ENCODE results near the gene MBNL1.

MBNL1 gene

DNA sequence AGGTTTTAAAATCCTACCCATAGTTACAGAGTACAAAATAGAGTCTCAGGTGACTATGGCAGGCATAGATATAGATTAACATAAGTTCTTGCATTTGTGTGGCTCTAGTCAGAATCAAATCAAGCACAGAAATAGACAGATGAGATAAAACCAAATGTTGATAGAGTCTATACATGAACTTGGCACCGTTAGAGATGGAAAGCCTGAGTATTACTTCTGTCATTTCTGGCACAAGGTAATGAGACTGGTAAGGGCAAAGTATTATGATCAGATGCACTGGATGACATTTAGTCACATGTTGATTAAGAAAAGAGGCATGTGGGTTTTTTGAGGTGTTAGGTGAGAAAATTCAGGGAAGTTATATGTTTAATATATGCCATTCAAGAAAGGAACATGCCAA is 219.7 kb downstream of the MBNL1 start:
- Mint-ChIP-seq H3K4me3 (no peak overlapping the region), H3K27ac (no peak overlapping the region), H3K4me1 (no peaks in the 10 kb centered on the region), H3K27me3 (ENCODE audit: low read depth, poor library complexity) (no peaks in the 10 kb centered on the region), H3K36me3 (ENCODE audit: low read depth) (no peaks in the 10 kb centered on the region), H3K9me3 (peaks cover 12% of the 10 kb centered on the region)
- TF ChIP-seq, protein P1, sequence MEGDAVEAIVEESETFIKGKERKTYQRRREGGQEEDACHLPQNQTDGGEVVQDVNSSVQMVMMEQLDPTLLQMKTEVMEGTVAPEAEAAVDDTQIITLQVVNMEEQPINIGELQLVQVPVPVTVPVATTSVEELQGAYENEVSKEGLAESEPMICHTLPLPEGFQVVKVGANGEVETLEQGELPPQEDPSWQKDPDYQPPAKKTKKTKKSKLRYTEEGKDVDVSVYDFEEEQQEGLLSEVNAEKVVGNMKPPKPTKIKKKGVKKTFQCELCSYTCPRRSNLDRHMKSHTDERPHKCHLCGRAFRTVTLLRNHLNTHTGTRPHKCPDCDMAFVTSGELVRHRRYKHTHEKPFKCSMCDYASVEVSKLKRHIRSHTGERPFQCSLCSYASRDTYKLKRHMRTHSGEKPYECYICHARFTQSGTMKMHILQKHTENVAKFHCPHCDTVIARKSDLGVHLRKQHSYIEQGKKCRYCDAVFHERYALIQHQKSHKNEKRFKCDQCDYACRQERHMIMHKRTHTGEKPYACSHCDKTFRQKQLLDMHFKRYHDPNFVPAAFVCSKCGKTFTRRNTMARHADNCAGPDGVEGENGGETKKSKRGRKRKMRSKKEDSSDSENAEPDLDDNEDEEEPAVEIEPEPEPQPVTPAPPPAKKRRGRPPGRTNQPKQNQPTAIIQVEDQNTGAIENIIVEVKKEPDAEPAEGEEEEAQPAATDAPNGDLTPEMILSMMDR (IDR thresholded peaks at IDR 0.05), result no peak
- DNase-seq, result no peak

DNA sequence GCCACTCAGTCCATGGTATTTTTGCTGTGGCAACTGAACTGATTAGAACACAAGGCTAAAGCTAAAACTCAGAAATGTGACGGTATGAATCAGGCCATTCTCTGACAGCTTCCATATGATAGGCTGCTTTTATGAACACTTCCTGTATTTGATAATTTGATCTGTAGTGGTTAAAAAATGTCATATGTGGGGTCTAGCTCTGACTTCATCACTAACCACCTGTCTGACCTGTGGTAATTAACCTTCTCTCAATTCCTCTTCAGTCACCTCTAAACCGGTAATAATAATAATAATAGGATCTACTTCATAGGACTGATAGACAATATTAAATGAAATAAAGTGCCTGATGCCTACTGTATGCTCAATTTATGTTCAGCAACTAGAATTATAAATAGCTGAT is 223.2 kb downstream of the MBNL1 start:
- TF ChIP-seq, protein P1 (IDR thresholded peaks at IDR 0.05), result no peak
- H3K36me3 Mint-ChIP-seq (ENCODE audit: low read depth), result no peaks in the 10 kb centered on the region
- H3K27me3 Mint-ChIP-seq (ENCODE audit: low read depth, poor library complexity), result no peaks in the 10 kb centered on the region
- H3K9me3 Mint-ChIP-seq, result no peaks in the 10 kb centered on the region
- H3K27ac Mint-ChIP-seq, result no peak overlapping the region
- peaks cover 6% of the 10 kb centered on the region for H3K4me1 Mint-ChIP-seq
- no peak overlapping the region for H3K4me3 Mint-ChIP-seq
- no peak for DNase-seq

DNA sequence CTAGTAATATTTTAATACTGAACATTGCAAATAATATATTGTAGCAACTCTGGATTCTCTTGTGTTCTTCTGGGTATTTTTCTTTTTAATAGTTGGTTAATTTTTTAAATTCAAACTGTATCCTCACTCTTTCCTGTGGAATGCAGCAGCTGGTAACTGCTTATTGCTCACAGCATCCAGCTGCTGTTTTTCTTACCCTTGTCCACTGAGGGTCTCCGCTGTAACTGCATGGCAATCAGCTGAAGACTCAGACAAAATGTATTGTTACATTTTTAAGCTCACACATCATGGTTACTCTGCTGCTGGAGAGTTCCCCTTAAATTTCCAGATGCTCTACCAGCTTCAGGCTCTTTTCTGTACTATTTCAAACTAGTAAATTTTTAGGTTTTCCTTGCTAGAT is 227.6 kb downstream of the MBNL1 start:
- Mint-ChIP-seq H3K4me1 (peaks cover 16% of the 10 kb centered on the region), H3K4me3 (no peak overlapping the region), H3K9me3 (no peaks in the 10 kb centered on the region), H3K27me3 (ENCODE audit: low read depth, poor library complexity) (no peaks in the 10 kb centered on the region), H3K36me3 (ENCODE audit: low read depth) (no peaks in the 10 kb centered on the region), H3K27ac (no peak overlapping the region)
- no peak for DNase-seq
- TF ChIP-seq, protein P1 (IDR thresholded peaks at IDR 0.05), result no peak

DNA sequence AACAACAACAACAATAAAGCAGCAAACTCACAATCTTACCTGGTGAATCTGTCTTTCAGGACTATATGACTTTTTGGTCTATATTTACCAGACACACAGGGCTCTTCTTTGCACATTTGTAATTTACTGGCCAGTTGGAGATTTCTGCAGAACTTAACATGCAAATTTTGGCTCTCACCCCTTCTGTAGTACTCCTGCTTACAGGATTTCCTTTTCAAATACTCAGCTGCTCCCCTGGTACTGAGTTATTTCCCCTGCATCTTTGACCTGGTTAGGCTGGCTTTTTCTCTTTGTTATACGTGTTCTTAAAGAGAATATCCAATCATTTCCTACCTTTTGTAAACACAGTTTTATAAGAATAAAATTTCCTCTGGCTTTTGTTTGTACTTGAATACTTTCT is 228.0 kb downstream of the MBNL1 start:
- no peaks in the 10 kb centered on the region for H3K36me3 Mint-ChIP-seq (ENCODE audit: low read depth)
- no peak for DNase-seq
- H3K4me1 Mint-ChIP-seq, result peaks cover 16% of the 10 kb centered on the region
- TF ChIP-seq, protein P1 (IDR thresholded peaks at IDR 0.05), result no peak
- no peak overlapping the region for H3K4me3 Mint-ChIP-seq
- peaks cover under 1% of the 10 kb centered on the region for H3K9me3 Mint-ChIP-seq
- H3K27ac Mint-ChIP-seq, result no peak overlapping the region
- H3K27me3 Mint-ChIP-seq (ENCODE audit: low read depth, poor library complexity), result no peaks in the 10 kb centered on the region

DNA sequence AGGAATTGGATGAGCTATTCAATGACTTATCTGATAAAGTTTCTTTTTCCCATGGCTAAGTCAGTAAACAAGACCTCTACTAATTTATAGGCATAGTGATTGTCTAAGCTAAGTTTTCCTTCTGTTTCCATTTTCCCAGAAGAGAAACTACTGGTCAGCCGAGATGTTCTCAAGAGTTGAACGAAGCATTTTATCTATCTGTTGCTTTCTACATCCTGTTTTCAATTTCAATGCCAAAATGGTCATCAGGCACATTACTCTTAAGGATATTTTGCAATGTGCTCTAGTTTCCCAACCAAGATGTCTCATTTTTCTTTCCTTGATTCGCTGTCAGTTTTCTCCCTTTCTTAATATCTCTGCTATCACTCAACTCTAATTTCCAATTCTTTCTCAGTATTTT is 228.7 kb downstream of the MBNL1 start:
- peaks cover 16% of the 10 kb centered on the region for H3K4me1 Mint-ChIP-seq
- TF ChIP-seq, protein P1 (IDR thresholded peaks at IDR 0.05), result no peak
- DNase-seq, result no peak
- no peak overlapping the region for H3K4me3 Mint-ChIP-seq
- H3K36me3 Mint-ChIP-seq (ENCODE audit: low read depth), result no peaks in the 10 kb centered on the region
- peaks cover 4% of the 10 kb centered on the region for H3K9me3 Mint-ChIP-seq
- no peak overlapping the region for H3K27ac Mint-ChIP-seq
- H3K27me3 Mint-ChIP-seq (ENCODE audit: low read depth, poor library complexity), result no peaks in the 10 kb centered on the region

DNA sequence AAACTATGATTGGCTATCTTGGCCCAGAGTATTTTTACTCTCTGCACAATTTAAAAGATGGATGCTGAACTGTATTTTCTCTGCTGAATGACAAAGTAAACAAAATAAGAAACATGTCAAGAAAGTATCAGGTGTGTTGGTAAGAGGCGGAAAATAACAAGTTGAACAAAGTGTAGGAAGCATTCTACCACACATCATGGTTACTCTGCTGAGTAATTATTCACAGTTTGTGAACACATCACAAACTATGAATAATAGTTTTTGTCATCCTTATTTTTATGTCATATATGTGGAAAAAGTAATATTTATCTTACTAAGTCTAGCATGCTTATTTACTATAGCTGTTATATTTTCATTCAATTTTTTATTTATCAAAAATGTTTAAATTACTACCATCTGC is 229.2 kb downstream of the MBNL1 start:
- Mint-ChIP-seq H3K9me3 (peaks cover 4% of the 10 kb centered on the region), H3K4me3 (no peak overlapping the region), H3K27me3 (ENCODE audit: low read depth, poor library complexity) (no peaks in the 10 kb centered on the region), H3K27ac (no peak overlapping the region), H3K4me1 (peaks cover 16% of the 10 kb centered on the region), H3K36me3 (ENCODE audit: low read depth) (no peaks in the 10 kb centered on the region)
- TF ChIP-seq, protein P1 (IDR thresholded peaks at IDR 0.05), result no peak
- DNase-seq, result no peak

Measured in nephron progenitor cell (in vitro differentiated cells).